ENCODE measurements around the gene C3orf33. TPM values are rescaled to one million over a fixed set of nuclear protein-coding genes. Genes with fewer than 3 reads are reported as not detected.

C3orf33 gene
- total RNA-seq, 1 donor from 2014 or later = not detected

- Histone ChIP-seq H3K4me3 (no peak overlapping the region), H3K27ac (peak overlapping the region in 1 of 2 donors; percentile 16), H3K9me3 (no peaks in the 10 kb centered on the region), H3K27me3 (no peaks in the 10 kb centered on the region), H3K36me3 (peaks cover 0 to 5% of the 10 kb centered on the region in 2 donors), H3K4me1 (peaks cover 2 to 3% of the 10 kb centered on the region in 2 donors)
- intact Hi-C loops (cut with DNase I) = no loop called here
- no peak for DNase-seq (ENCODE audit: low spot score in 2 of 2)
- TF ChIP-seq, protein P1, sequence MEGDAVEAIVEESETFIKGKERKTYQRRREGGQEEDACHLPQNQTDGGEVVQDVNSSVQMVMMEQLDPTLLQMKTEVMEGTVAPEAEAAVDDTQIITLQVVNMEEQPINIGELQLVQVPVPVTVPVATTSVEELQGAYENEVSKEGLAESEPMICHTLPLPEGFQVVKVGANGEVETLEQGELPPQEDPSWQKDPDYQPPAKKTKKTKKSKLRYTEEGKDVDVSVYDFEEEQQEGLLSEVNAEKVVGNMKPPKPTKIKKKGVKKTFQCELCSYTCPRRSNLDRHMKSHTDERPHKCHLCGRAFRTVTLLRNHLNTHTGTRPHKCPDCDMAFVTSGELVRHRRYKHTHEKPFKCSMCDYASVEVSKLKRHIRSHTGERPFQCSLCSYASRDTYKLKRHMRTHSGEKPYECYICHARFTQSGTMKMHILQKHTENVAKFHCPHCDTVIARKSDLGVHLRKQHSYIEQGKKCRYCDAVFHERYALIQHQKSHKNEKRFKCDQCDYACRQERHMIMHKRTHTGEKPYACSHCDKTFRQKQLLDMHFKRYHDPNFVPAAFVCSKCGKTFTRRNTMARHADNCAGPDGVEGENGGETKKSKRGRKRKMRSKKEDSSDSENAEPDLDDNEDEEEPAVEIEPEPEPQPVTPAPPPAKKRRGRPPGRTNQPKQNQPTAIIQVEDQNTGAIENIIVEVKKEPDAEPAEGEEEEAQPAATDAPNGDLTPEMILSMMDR (IDR thresholded peaks at IDR 0.05) = no peak
These were observed 33.3 kb downstream of the C3orf33 start for GRCh38 chr3:155772801-155773200.

- no peak overlapping the region for H3K4me3 ChIP-seq
- TF ChIP-seq, protein P1 (IDR thresholded peaks at IDR 0.05) = no peak
- H3K9me3 ChIP-seq = no peaks in the 10 kb centered on the region
- H3K27ac ChIP-seq = no peak overlapping the region
- H3K36me3 ChIP-seq = peaks cover 0 to 5% of the 10 kb centered on the region in 2 donors
- H3K27me3 ChIP-seq = no peaks in the 10 kb centered on the region
- no peak for DNase-seq (ENCODE audit: low spot score in 2 of 2)
- H3K4me1 ChIP-seq = peaks cover 2 to 3% of the 10 kb centered on the region in 2 donors
- intact Hi-C loops (cut with DNase I) = no loop called here
These were observed 35.0 kb downstream of the C3orf33 start for GRCh38 chr3:155771126-155771525.

DNA sequence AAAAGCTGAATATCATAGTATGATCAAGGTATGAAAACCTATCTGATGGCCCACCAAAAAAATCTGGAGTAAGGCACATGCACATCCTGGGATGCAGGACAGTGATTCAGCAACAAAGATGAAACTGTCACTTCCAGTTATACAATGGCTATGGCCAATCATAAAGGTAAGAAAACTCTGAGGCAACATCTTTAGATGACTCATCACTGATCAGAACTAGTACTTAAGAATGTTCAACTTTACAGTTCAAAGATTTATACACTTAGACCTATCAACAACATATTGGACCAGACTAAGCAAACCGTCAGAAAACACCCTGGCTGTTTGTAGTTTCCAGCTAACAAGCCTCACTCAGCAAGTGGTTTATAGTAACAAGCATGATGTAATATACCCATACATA, 39.9 kb downstream of the C3orf33 start:
- TF ChIP-seq, protein P1 (IDR thresholded peaks at IDR 0.05) = no peak
- Histone ChIP-seq H3K27me3 (no peaks in the 10 kb centered on the region), H3K4me3 (no peak overlapping the region), H3K9me3 (no peaks in the 10 kb centered on the region), H3K4me1 (no peaks in the 10 kb centered on the region), H3K36me3 (peaks cover 2 to 3% of the 10 kb centered on the region in 2 donors), H3K27ac (no peak overlapping the region)
- DNase-seq (ENCODE audit: low spot score in 2 of 2) = no peak
- intact Hi-C loops (cut with DNase I) = no loop called here

DNA sequence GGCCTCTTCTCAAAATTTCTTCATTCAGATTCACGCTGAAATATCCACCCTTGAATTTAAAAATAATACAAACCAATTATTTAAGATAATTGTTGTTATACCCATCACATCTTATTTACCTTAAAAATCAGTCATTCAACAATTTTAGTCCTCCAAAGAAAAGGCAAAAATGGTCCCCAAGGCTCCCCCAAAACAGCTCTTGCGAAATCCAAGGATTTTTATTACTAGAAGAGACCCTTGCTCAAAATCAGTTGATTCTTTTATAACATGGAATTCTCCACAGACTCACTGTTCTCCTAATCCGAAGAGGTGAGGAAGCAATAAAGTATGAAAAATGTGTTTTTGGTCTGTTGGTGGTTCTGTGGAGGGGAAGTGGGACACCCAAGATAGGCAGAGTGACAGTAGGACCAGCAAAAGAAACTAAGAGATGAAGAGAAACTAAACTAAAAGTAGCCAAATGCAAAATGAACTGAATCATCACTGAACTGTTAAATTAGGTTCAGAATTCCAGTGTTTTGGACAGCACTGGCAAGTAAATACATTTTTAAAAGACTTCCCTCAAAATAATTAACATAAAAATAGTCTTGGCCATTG, 42.1 kb downstream of the C3orf33 start:
- H3K27me3 ChIP-seq = no peaks in the 10 kb centered on the region
- H3K9me3 ChIP-seq = no peaks in the 10 kb centered on the region
- no peak overlapping the region for H3K4me3 ChIP-seq
- H3K27ac ChIP-seq = no peak overlapping the region
- H3K4me1 ChIP-seq = no peaks in the 10 kb centered on the region
- intact Hi-C loops (cut with DNase I) = no loop called here
- TF ChIP-seq, protein P1 (IDR thresholded peaks at IDR 0.05) = no peak
- DNase-seq (ENCODE audit: low spot score in 2 of 2) = no peak
- H3K36me3 ChIP-seq = peaks cover 2 to 3% of the 10 kb centered on the region in 2 donors

- no peak overlapping the region for H3K4me3 ChIP-seq
- DNase-seq (ENCODE audit: low spot score in 2 of 2) = no peak
- no peaks in the 10 kb centered on the region for H3K27me3 ChIP-seq
- H3K9me3 ChIP-seq = no peaks in the 10 kb centered on the region
- H3K36me3 ChIP-seq = peaks cover 3 to 6% of the 10 kb centered on the region in 2 donors
- H3K27ac ChIP-seq = no peak overlapping the region
- intact Hi-C loops (cut with DNase I) = no loop called here
- H3K4me1 ChIP-seq = no peaks in the 10 kb centered on the region
- TF ChIP-seq, protein P1 (IDR thresholded peaks at IDR 0.05) = no peak
These were observed 45.4 kb downstream of the C3orf33 start for GRCh38 chr3:155760653-155761052.

DNA sequence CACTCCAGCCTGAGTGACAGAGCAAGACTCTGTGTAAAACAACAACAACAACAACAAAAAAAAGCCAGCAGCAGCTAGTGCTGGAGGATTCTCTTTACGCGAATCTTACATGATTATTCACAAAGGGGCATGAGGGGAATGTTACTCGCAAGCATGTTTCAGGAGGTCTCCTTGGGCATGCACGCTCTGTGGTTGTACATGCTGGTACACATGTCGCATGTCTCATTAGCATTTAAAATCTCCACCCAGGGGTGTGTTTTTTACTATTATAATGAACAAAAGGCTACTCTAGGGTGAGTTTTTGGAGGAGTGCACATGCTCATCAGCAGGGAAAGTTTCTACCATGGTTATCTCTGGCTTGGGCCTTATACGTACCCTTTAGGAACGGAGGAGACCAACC, 48.5 kb downstream of the C3orf33 start:
- Histone ChIP-seq H3K36me3 (peaks cover 3% of the 10 kb centered on the region in 2 donors), H3K27ac (no peak overlapping the region), H3K4me3 (no peak overlapping the region), H3K4me1 (no peaks in the 10 kb centered on the region), H3K27me3 (no peaks in the 10 kb centered on the region), H3K9me3 (no peaks in the 10 kb centered on the region)
- TF ChIP-seq, protein P1 (IDR thresholded peaks at IDR 0.05) = no peak
- intact Hi-C loops (cut with DNase I) = no loop called here
- no peak for DNase-seq (ENCODE audit: low spot score in 2 of 2)

Data from ascending aorta (tissue), 2 donors.